Measurements from ENCODE around the gene GPR156. TPM values are rescaled to one million over a fixed set of nuclear protein-coding genes. Genes with fewer than 3 reads are reported as not detected.
"Not testable (repeated sequence)": the region's sequence is repeated elsewhere in the genome, so short reads cannot be mapped to it uniquely, and the experiment has no call there.

The GPR156 gene
- 0.34 and 0.61 TPM in 2 replicates for total RNA-seq (2014; rRNA removed; shearing (Covaris generic))

- H3K4me3 ChIP-seq: peak within 1 kb of the TSS; percentile 37
- peaks cover 9% of the 10 kb centered on the region for H3K4me1 ChIP-seq (replicated peaks)
- no peak within 1 kb of the TSS for H3K27ac ChIP-seq
- no peaks in the 10 kb centered on the region for H3K9me3 ChIP-seq (replicated peaks)
- H3K27me3 ChIP-seq (replicated peaks): peaks cover 6% of the 10 kb centered on the region; the same call in 1 of the 2 replicates
- H3K36me3 ChIP-seq: no peaks in the 10 kb centered on the region
- no peak for DNase-seq (ENCODE audit: low read depth in 1 of 2, low spot score in 2 of 2)
These were observed at the start of gene GPR156 for GRCh38 chr3:120284747-120285507. GPR156 (minus strand) TSS chr3:120285222; CDS start chr3:120244098, 41,124 bp downstream.

GRCh38 chr3:120332646-120333045 is 47.6 kb upstream of the GPR156 start:
- Histone ChIP-seq H3K27ac (no peak overlapping the region), H3K9me3 (replicated peaks) (no peaks in the 10 kb centered on the region), H3K27me3 (replicated peaks) (no peaks in the 10 kb centered on the region), H3K4me3 (no peak overlapping the region), H3K36me3 (peaks cover 39% of the 10 kb centered on the region), H3K4me1 (replicated peaks) (no peaks in the 10 kb centered on the region; the same call in 1 of the 2 replicates)
- DNase-seq (ENCODE audit: low read depth in 1 of 2, low spot score in 2 of 2): no peak

GRCh38 chr3:120331076-120331475 is 46.1 kb upstream of the GPR156 start:
- H3K4me3 ChIP-seq: no peak overlapping the region
- H3K36me3 ChIP-seq: peaks cover 38% of the 10 kb centered on the region

GRCh38 chr3:120326784-120327183 is 41.8 kb upstream of the GPR156 start:
- Histone ChIP-seq H3K9me3 (replicated peaks) (no peaks in the 10 kb centered on the region), H3K4me1 (replicated peaks) (no peaks in the 10 kb centered on the region), H3K36me3 (peaks cover 20% of the 10 kb centered on the region), H3K27me3 (replicated peaks) (no peaks in the 10 kb centered on the region), H3K27ac (no peak overlapping the region), H3K4me3 (no peak overlapping the region)
- no peak for DNase-seq (ENCODE audit: low read depth in 1 of 2, low spot score in 2 of 2)

More at GRCh38 chr3:120331076-120331475, 46.1 kb upstream of the GPR156 start:
- DNase-seq (ENCODE audit: low read depth in 1 of 2, low spot score in 2 of 2): no peak
- H3K27ac ChIP-seq: no peak overlapping the region
- H3K4me1 ChIP-seq (replicated peaks): no peaks in the 10 kb centered on the region; the same call in 1 of the 2 replicates
- H3K27me3 ChIP-seq (replicated peaks): no peaks in the 10 kb centered on the region
- no peaks in the 10 kb centered on the region for H3K9me3 ChIP-seq (replicated peaks)

GRCh38 chr3:120324190-120324589 is 39.2 kb upstream of the GPR156 start:
- Histone ChIP-seq H3K4me1 (replicated peaks) (no peaks in the 10 kb centered on the region), H3K9me3 (replicated peaks) (no peaks in the 10 kb centered on the region), H3K27ac (no peak overlapping the region), H3K36me3 (peaks cover 5% of the 10 kb centered on the region; the same call in 1 of the 2 replicates), H3K27me3 (replicated peaks) (no peaks in the 10 kb centered on the region), H3K4me3 (no peak overlapping the region)
- no peak for DNase-seq (ENCODE audit: low read depth in 1 of 2, low spot score in 2 of 2)

GRCh38 chr3:120323761-120324160 is 38.7 kb upstream of the GPR156 start:
- DNase-seq (ENCODE audit: low read depth in 1 of 2, low spot score in 2 of 2); H3K36me3 ChIP-seq; H3K27me3 ChIP-seq (replicated peaks); H3K4me3 ChIP-seq; H3K9me3 ChIP-seq (replicated peaks); H3K27ac ChIP-seq; H3K4me1 ChIP-seq (replicated peaks): not testable (repeated sequence)

GRCh38 chr3:120311863-120312794 is 27.1 kb upstream of the GPR156 start:
- H3K4me3 ChIP-seq: no peak overlapping the region
- no peaks in the 10 kb centered on the region; the same call in 1 of the 2 replicates for H3K9me3 ChIP-seq (replicated peaks)
- H3K27me3 ChIP-seq (replicated peaks): no peaks in the 10 kb centered on the region
- no peak overlapping the region for H3K27ac ChIP-seq
- no peaks in the 10 kb centered on the region for H3K4me1 ChIP-seq (replicated peaks)
- DNase-seq (ENCODE audit: low read depth in 1 of 2, low spot score in 2 of 2): no peak
- no peaks in the 10 kb centered on the region for H3K36me3 ChIP-seq

GRCh38 chr3:120306519-120307455 is 21.8 kb upstream of the GPR156 start:
- no peaks in the 10 kb centered on the region for H3K27me3 ChIP-seq (replicated peaks)
- H3K9me3 ChIP-seq (replicated peaks): no peaks in the 10 kb centered on the region
- H3K4me1 ChIP-seq (replicated peaks): no peaks in the 10 kb centered on the region
- no peak overlapping the region for H3K4me3 ChIP-seq
- H3K27ac ChIP-seq: no peak overlapping the region
- H3K36me3 ChIP-seq: no peaks in the 10 kb centered on the region
- DNase-seq (ENCODE audit: low read depth in 1 of 2, low spot score in 2 of 2): no peak

- H3K36me3 ChIP-seq: no peaks in the 10 kb centered on the region
- H3K4me1 ChIP-seq (replicated peaks): no peaks in the 10 kb centered on the region
- no peaks in the 10 kb centered on the region for H3K27me3 ChIP-seq (replicated peaks)
- DNase-seq (ENCODE audit: low read depth in 1 of 2, low spot score in 2 of 2): no peak
- no peak overlapping the region for H3K4me3 ChIP-seq
- H3K9me3 ChIP-seq (replicated peaks): no peaks in the 10 kb centered on the region
- H3K27ac ChIP-seq: no peak overlapping the region
These were observed 19.6 kb upstream of the GPR156 start for GRCh38 chr3:120304616-120305015.

GRCh38 chr3:120302361-120302760 is 17.3 kb upstream of the GPR156 start:
- no peaks in the 10 kb centered on the region for H3K36me3 ChIP-seq
- no peak for DNase-seq (ENCODE audit: low read depth in 1 of 2, low spot score in 2 of 2)
- no peaks in the 10 kb centered on the region for H3K9me3 ChIP-seq (replicated peaks)
- H3K27me3 ChIP-seq (replicated peaks): no peaks in the 10 kb centered on the region
- H3K4me1 ChIP-seq (replicated peaks): no peaks in the 10 kb centered on the region
- no peak overlapping the region for H3K27ac ChIP-seq
- no peak overlapping the region for H3K4me3 ChIP-seq

- H3K9me3 ChIP-seq (replicated peaks): no peaks in the 10 kb centered on the region
- DNase-seq (ENCODE audit: low read depth in 1 of 2, low spot score in 2 of 2): no peak
These were observed 15.9 kb upstream of the GPR156 start for GRCh38 chr3:120300971-120301370.

GRCh38 chr3:120299403-120299802 is 14.4 kb upstream of the GPR156 start:
- Histone ChIP-seq H3K36me3 (no peaks in the 10 kb centered on the region), H3K9me3 (replicated peaks) (no peaks in the 10 kb centered on the region), H3K27ac (no peak overlapping the region), H3K27me3 (replicated peaks) (0 out of 2 replicates have a peak, but pooled peaks cover 9% of the 10 kb centered on the region), H3K4me1 (replicated peaks) (no peaks in the 10 kb centered on the region), H3K4me3 (no peak overlapping the region)
- DNase-seq (ENCODE audit: low read depth in 1 of 2, low spot score in 2 of 2): no peak

More at GRCh38 chr3:120300971-120301370, 15.9 kb upstream of the GPR156 start:
- Histone ChIP-seq H3K4me1 (replicated peaks) (no peaks in the 10 kb centered on the region), H3K27me3 (replicated peaks) (0 out of 2 replicates have a peak, but pooled peaks cover 2% of the 10 kb centered on the region), H3K36me3 (no peaks in the 10 kb centered on the region), H3K4me3 (no peak overlapping the region), H3K27ac (no peak overlapping the region)

GRCh38 chr3:120298996-120299395 is 14.0 kb upstream of the GPR156 start:
- Histone ChIP-seq H3K9me3 (replicated peaks) (0 out of 2 replicates have a peak, but pooled peaks cover under 1% of the 10 kb centered on the region), H3K4me3 (no peak overlapping the region), H3K27ac (no peak overlapping the region), H3K27me3 (replicated peaks) (0 out of 2 replicates have a peak, but pooled peaks cover 9% of the 10 kb centered on the region), H3K36me3 (no peaks in the 10 kb centered on the region), H3K4me1 (replicated peaks) (no peaks in the 10 kb centered on the region)
- no peak for DNase-seq (ENCODE audit: low read depth in 1 of 2, low spot score in 2 of 2)

Measured in SJSA1 (cell line).